ENCODE measurements around the gene NR6A1.

The NR6A1 gene

GRCh38 chr9:124606027-124606426 lies 165.1 kb downstream of the NR6A1 start:
- DNase-seq = no peak

DNA sequence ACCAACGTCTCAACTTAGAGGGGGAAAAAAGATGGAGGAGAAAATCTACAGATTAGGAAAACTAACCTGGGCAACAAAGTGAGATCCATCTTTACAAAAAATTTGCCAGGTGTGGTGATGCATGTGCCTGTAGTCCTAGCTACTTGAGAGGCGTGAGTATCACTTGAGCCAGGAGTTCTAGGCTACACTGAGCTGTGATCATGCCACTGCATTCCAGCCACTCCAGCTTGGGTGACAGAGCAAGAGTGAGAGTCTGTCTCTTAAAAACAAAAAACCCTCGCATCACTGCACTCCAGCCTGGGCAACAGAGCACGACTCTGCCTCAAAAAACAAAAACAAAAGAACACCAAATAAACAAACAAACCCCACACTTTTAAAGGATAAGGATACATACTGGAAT lies 165.9 kb downstream of the NR6A1 start:
- no peak for DNase-seq

DNA sequence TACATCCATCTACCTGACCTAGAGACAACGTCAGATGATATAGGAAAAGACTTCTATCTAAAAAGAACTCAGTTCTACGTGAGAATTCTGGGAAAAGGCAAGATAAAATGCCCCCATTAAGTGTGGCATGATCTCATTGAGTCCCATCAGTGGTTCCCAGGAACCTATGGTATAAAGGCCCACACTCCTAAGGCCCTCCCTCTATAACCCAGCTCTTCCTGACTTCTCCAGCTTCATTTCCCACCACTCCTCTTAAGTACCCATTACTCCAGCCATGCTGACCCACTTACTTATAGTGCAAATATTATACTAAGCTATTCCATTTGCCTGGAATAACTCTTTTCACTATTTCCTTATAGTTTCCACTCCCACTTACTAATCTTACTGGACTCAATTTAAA lies 168.5 kb downstream of the NR6A1 start:
- no peak for DNase-seq

GRCh38 chr9:124602204-124602603 lies 168.9 kb downstream of the NR6A1 start:
- no peak for DNase-seq

- DNase-seq = no peak
These were observed 170.7 kb downstream of the NR6A1 start for GRCh38 chr9:124600407-124600806.

GRCh38 chr9:124599121-124599795 lies 171.9 kb downstream of the NR6A1 start:
- DNase-seq = no peak

DNA sequence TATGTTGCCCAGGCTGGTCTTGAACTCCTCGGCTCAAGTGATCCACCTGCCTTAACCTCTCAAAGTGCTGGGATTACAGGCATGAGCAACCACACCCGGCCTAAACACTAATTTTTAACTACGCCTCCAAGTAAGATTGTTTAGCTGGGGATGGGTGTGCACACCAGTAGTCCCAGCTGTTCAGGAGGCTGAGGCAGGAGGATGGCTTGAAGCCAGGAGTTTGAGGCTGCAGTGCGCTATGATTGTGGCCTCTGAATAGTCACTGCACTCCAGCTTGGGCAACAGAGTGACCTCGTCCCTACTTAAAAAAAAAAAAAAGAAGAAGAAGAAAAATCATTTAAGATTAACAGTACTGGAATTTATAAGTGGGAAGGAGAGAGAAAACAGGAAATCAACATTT lies 173.1 kb downstream of the NR6A1 start:
- no peak for DNase-seq

GRCh38 chr9:124596172-124596839 lies 174.8 kb downstream of the NR6A1 start:
- DNase-seq = no peak

DNA sequence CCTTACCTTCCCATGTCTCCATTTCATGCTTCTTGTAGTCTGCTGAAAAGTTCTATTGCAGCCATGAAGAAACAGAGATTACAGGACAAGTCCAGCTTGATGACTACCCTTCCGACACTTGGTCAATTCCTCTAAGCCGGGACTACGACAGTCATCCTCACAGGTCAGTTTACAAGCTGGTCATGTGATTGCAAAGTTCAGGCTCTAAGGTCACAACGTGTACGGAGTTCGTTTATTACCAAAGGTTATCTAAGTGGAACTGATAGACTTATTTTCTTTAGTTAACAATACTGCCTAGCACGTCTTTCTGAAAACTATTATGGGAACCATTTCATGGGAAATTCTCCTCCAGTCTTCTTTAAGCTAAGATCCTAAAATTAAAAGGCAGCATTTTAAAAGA lies 175.4 kb downstream of the NR6A1 start:
- no peak for DNase-seq

DNA sequence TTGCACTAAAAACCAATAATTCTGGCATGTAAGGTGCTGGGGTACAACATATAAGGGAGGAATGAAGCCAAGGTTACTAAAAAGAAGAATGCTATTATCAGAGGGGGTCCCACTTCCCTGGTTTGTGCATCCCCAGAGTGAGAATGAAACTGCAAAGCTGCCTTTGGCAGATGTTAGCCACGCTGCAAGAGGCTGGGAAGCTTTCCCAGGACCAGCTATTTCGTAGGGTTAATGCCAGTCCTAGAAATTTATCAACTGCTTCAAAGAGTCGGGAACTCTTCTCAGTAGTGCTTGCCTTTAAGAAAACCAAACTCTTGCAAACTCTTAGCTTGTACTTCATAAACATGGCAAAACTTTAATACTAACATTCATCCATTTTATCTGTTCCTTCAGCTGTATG lies 176.4 kb downstream of the NR6A1 start:
- DNase-seq = no peak

- DNase-seq = no peak
These were observed 176.9 kb downstream of the NR6A1 start for GRCh38 chr9:124594225-124594624.

DNA sequence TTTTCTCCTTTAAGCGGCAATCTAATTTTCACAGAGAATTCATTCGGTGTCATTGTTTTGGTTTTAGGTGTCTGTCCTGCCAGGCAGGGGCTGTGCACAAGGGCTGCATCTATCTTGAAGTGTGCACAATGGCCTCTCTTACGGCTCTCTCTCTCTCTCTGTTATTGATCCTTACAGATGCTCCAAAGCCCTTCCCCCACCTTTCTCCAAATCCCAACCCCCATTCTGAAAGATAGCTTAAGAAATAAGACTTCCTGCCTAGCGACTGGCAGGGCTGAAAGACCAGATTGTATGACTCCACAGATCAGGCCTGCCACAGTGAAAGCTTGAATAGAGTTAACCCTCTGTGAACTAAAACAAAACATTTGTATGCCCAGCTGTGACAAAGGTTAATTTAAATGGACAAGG lies 177.5 kb downstream of the NR6A1 start:
- no peak for DNase-seq

GRCh38 chr9:124593200-124593599 lies 177.9 kb downstream of the NR6A1 start:
- no peak for DNase-seq

DNA sequence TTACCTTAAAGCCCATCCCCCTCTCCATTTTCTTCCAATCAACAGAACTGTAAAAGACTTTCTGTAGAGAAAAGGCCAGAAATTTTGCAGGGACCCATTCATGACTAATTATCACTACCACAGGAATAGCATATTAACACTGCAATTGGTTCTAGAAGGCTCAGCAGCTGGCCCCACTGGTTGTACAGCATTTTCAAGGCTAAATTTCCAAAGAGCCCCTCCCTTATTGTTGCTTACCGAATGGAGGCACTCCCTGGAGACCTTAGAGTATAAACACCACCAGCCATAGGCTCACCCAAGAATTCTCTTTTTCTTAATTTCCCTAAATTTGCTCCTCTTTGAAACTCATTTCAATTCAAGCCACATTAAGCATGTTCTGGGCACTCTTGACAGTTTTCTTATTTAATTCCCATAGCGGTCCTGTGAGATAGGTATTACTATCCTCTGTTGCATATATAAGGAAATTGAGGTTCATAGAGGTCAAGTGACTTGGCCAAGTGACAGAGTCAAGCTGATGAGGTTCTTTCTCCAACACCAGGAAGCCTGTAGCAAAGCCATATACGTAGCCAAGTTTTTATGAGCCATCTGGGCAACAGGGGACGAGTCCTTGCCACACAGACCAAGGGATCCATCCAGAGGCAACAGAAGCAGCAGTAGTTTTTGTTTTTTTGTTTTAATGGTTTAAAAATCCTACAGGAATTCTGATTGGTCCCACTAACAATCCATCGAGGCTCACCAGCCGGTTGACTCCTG lies 180.0 kb downstream of the NR6A1 start:
- no peak for DNase-seq

GRCh38 chr9:124584631-124585030 lies 186.5 kb downstream of the NR6A1 start:
- no peak for DNase-seq

DNA sequence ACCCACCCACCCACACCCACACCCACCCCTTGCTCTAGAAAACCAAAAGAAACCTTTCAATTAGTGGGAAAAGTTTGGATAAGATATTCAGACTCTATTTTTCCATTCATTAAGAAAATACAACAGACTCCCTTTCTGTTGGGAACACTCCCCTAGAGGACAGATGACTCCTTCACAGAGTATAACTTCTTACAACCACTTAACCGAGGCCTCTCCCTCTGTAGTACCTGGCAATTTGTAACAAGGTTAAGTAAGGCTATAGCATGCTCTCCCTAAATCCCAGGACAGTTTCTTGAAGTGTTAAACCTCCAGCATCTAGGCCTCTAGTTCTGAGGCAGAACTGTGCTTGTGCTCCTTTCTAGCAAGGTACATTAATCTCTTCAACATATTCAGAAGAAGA lies 188.0 kb downstream of the NR6A1 start:
- DNase-seq = no peak

- no peak for DNase-seq
These were observed 190.9 kb downstream of the NR6A1 start for GRCh38 chr9:124580186-124580585.

DNA sequence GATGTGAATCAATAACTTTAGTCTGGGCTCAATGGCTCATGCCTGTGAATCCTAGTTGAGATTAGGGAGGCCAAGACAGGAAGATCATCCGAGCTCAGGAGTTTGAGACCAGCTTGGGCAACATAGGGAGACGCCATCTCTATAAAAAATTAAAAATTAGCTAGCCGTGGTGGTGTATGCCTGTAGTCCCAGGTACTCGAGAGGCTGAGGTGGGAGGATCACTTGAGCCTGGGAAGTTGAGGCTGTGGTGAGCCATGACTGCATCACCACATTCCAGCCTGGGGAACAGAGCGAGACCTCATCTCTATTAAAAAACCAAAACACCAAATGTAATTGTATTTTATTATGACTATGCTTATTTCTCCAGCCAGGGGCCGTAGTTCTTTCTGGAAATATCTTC lies 194.4 kb downstream of the NR6A1 start:
- DNase-seq = no peak

GRCh38 chr9:124574534-124575375 lies 196.4 kb downstream of the NR6A1 start:
- no peak for DNase-seq

- DNase-seq = no peak
These were observed 200.0 kb downstream of the NR6A1 start for GRCh38 chr9:124570942-124571666.

DNA sequence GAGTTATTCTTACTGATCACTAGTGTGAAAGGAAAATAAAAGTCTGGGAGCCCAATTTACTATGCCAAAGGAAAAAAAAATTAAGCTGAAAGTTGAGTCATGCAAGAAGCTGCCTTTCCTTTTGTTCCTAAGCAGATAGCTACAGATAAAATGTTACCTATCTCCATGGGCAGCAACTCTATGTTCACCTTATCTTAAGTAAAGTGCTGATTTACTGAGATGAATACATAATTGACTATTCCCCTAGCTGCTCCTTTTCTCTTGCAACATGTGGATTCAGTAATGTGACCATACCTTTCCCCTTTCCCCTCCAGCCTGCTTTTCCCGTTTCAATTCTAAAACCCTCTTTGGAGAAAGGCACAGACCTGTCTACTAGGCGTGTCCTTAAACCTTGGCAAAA lies 201.2 kb downstream of the NR6A1 start:
- no peak for DNase-seq

DNA sequence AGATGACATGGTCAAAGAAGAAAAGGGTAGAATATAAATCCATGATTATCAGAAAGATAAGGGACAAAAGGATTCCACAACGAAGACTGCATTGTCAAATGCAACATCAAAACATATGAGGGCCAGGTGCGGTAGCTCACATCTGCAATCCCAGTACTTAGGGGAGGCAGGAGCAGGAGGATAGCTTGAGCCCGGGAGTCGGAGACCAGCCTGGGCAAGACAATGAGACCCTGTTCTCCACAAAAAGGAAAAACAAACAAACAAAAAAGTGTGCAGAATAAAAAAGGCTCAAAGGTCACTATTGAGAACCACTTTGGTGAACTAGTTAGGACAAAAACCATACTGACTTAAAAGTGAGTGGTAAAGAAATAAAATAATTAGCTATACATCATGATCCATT lies 203.7 kb downstream of the NR6A1 start:
- no peak for DNase-seq

DNA sequence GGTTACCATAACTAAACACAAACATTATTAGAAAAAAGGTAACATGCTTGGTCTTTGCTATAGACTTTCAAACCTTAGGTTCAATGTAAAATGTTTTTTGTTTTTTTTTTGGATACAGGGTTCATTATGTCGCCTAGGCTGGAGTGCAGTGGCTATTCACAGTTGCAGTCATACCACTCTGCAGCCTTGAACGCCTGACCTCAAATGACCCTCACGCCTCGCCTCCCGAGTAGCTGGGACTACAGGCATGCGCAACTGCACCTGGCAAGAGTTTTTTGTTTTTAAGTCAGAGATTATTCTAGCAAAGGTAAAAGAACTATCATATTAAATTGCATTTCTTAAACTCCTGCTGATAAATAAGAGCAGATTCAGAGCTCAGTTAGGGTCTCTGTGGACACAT lies 208.8 kb downstream of the NR6A1 start:
- no peak for DNase-seq
